Stimulated activated CD4-positive, alpha-beta T cell treated with anti-CD3 and anti-CD28 coated beads, Interleukin-12 subunit alpha, Interleukin-12 subunit beta, amount 100 ng/mL, for 48 hours (primary cell): ENCODE data around the gene ITPRIP.

Experiments
- DNase-seq, 3 donors: peaks; one replicate each; pipeline ENCODE4 v3.0.0-alpha.2; 2020; ENCODE audit warnings: low read depth in 2 of 3, low spot score in 1 of 3

ITPRIP gene

DNA sequence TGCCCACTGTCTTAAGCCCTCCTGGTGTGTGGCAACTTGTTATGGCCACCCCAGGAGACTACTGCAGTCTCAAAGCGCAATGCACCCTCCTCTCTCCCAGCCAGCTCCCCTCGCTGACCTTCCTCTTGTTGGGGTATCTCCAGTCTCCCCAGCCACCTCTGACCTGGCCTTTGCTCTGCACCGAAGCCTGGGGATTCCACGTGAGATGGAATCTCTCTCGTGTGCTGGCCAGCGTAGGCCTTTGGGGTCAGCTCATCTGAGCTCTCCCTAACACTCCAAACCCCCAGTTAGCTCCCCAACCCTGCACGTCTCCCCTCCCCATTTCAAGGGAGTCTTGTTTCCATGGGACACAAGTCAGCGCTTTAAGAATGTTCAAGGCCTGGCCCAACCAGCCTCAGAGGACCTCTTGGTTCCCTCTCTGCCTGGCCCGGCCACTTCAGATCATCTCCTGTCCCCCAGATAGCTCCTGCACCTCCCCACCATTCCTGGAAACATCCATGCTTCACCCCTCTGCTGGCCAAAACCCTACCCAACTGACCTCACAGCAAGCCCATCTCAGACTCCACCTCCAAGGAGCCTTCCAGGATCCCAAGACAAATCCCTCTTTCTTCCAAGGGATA, 11.2 kb downstream of the ITPRIP start:
- DNase-seq = no peak

DNA sequence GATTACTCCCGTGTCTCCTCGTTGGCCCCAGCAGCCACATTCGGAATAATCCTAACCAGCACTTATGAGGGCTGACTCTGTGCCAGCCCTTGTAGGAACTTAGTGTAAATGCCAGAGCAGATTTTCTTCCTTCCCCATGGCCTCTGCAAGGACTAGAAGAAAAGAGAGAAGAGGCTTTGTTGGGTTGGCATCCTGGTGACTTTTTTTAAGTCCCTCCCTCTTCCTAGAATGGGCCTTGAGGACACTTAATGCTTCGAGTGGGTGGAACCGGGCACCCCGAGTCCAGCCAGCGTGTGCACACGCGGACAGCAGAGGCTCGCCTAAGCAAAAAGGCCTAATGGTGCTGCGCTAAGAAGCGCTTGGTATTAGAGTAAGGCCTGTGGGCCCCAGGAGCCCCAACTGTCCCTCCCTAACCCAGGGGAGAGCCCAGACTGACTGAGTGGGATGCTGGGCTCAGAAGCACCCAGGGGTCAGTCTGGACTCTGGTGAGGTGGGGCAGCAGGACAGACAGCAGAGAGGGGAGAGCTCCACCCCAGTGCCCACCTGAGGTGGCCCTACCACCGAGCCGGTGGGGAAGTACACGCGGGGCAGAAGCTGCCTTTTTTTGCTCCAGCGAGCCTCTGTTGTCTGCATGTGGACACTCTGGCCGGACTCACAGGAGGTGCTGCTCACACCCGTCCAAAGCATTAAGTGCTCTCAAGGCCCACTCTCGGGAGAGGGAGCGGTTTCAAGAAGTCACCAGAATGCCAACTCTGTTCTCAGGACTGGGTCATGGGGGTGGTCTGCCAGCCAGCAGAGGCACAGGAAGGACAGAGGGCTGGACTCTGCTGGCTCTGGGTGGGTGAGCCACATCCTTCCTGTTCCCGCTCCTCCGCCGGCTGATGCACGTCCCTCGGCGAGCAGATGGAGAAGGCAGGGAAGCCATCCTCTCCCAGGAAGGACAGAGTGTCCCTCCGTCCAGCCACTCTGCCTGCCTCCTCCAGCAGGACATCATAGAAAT, 12.5 kb downstream of the ITPRIP start:
- no peak for DNase-seq

DNA sequence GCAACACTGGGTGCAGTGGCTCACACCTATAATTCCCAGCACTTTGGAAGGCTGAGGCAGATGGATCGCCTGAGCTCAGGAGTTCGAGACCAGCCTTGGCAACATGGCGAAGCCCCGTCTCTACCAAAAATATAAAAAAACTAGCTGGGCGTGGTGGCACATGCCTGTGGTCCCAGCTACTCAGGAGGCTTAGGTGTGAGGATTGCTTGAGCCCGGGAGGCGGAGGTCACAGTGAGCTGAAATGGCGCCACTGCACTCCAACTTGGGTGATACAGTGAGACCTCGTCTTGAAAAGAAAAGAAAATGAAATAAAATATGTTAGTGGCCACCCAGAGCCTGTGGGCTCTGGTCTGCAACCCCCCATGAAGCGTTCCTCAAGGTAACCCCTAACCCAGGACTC, 13.3 kb downstream of the ITPRIP start:
- no peak for DNase-seq

DNA sequence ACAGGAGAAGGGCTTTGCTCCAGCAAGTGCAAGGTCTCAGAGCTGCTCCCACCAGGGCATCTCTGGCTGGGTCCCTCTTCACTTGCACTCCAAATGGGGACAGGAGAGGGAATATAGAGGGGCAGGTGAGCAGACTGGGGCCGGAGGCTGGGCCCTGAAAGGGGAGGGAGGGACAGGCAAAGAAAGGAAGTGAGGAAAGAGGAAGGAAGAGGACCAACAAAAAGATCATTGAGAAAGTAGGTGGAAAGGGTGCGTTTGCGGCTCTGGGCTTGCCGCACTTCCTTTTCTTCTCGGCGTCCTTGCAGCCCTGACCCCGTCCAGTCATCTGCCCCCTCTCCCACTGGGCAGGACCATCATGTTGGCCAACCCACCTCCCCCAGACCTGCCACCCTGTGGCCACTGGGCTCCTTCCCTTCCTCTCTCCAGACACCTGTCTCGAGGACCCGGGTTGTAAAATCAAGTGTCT, 14.0 kb downstream of the ITPRIP start:
- DNase-seq = no peak

DNA sequence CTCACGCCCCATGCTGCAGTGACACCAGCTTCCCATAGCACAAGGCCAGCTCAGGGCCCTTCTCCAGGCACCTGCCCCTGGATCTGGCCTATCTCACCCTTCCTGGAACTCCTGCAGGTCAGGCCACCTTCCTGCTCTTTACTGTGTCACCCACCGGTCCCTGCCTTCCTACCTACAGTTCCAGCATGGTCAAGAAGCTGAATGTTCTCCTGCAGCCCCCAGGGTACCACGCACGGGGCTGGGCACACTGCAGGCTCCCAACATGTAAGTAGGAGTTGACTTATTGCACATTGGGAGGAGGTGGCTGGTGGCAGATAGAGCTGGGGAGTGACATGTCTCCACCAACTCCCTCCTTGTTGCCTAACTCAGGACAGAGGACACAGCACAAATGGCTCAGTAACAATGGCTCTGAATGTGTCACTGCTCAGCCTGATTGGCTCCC, 14.5 kb downstream of the ITPRIP start:
- DNase-seq = no peak

DNA sequence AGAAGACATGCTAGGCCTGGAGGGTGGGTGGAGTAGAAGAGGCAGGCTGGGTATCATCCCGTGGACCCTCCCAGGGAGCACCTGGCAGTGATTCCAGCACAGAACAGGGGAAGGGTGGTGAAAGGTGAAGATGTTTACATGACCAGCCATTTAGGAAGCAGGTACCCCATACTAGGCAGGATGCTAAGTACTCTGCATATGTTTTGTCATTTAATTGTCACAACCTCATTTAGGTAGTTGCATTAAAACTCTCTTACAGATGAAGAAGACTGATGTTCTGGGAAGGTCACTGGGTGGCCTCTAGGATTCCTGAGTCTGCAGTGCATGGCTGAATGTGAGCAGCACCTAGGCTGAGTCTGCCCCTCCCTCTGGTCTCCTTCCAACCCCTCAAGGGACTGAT, 15.2 kb downstream of the ITPRIP start:
- no peak for DNase-seq

DNA sequence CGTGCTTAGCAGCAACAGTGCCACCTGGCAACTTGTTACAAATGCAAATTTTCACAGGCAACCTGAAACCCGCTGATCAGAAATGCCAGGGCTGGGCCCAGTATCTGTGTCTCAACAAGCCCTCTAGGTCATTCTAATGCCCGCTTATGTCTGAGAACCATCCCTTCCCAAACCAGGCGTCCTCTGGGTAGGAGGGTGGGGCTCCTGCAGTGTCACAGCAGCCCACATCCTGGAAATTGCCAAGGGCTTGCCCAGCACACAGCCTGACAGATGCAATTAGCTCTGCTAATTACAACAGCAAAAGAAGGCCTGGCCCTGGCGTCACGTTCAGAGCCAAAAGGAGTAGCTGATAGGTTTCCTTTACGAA, 15.9 kb downstream of the ITPRIP start:
- DNase-seq = no peak

DNA sequence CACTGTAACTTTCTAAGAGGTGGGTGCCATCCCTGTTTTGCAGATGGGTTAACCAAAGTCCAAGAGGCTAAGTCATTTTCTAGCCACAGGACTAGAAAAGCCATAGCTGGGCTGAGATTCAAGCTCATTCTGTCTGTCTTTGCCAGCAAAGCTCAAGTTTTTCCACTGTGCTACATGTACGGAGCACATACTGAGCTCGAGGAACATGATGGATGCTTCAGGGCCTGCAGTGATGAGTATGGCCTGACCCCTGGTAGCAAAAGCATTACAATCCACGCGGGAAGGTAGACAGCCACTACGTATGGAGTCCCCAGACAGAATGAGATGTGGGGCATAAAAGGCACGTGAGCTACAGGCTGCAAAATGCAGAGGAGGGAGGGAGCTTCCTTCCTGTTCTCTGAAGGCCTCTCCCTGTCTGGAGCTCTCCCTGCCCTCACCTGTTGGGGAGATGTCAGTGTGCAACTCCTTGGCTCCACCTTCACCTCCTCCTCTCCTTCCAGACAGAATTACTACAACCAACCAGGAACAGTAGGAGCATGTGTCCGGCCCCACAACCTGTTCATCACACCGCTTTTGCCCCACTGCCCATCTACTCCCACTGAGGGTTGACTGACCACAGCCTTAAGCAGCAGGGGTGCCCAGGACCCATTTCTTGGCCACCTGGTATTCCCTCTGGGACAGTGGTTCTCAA, 16.4 kb downstream of the ITPRIP start:
- no peak for DNase-seq

DNA sequence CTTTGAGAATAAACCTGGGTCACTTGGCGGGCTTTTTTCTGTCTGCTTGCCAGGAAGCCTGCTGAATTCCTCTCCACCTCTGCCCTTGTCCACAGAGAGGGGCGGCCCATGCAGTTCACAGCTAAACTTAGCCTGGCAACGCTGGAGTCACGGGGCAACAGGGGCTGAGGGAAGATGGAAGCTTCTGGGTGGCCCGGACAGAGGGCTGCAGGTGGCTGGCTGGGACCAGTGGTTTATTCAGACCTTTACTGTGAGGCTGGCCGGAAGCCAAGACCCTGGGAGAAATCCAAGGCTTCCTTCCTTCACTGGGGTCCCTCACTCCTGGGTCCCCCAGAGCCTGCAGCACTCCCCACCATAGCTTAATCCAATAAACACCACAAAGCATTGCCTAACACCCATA, 17.0 kb downstream of the ITPRIP start:
- no peak for DNase-seq

DNA sequence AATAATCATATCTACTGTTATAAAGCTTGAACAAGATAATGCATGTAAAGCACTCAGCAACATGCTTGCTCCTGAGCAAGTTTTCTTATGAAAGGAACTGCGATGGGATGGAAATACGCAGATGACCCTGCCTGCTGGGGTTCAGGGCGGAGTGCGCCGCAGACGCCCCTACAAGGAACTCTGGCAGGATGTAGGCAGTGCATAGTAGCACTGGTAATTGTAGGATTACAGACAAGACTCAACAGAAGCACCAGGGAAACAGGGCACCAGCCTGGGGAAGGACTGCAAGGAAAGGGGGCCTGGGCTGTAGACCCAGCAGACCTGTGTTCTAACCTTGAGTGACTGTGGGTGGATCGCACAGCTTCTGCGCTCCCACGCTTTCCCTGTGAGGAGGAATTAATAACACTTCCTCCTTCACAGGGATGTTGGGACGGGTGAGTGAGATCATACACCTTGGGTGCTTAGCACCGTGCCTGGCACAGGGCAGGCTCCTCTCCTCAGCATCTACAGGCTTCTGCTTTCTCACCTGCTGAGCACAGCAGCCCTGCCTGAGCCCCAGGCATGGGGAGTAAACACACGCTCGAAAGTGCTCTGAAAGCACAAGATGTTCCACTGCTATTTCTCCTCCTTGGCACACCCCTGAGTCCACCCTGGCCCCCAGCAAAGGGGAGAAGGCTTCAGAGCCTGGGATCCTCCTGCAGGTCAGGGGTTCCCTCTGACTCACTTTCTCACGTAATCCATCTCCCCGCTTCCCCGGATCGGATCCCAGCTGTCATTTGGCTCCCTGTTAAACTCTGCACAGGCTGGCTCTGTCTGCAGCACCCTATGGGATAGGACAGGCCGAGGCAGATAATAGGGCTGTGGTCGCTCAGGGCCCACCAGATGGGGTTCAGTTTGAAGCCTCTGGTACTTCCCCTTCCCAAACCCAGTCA, 19.2 kb downstream of the ITPRIP start:
- no peak for DNase-seq

DNA sequence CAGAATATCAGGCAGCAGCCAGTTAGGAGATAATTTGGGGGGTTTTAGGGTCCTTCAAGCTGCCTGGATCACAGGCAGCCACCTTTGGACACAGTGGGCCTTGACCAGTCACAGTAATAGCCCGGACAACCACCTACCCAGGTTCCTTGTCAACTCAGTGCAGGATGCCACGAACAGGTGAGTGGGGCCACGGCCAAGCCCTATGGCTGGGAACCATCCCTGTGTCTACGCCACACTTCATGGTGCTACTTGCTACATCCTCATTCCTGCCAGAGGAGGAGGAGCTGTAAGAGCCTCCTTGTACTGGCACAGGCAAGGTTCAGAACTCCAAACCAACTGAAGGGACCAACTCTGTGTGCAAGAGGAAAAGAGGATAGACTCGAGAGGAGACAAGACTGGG, 19.9 kb downstream of the ITPRIP start:
- no peak for DNase-seq

DNA sequence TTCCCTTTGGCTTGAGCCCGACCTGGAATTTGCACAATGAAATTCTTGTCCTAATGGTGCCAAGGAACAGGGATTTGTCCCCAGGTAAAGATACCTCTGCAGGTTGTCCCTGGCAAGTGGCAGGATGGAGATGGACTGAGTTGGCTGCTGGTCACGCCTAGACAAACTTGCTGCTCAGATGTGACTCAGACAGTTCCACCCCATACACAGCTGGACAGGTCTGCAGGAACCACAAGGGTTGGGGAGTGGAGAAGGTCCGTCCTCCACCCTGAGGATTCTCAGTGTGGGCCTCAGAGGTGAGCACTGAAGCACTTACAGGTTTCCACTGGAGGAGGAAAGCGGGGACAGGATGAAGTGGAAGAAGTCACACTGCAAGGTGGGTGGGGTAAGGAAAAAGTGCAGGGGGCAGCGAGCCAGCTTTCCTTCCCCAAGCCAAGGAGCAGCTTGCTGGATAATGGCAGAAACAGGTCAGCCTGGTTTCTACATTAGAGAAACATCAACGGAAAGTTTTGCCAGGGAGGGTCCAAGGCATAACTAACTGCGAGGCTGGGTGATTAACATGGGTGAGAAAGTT, 20.5 kb downstream of the ITPRIP start:
- DNase-seq = no peak

DNA sequence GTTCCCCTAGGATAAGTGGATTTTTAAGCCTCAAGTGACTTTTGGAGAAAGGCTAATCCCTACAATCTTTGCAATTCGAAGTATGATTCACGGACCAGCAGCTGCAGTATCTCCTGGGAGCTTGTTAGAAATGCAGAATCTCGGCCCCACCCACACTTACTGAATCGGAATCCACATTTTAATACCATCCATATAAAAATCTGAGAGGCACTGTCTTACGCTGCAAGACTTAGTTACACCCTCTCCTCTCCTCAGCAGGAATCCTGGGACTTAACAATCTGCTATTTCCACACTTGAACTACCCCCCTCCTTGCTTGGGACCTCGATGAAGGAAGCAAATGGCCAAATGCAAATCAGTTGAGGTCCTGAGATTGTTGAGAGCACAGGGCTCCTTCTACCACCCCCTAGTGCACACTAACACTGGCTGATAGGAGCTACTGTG, 21.0 kb downstream of the ITPRIP start:
- DNase-seq = no peak

DNA sequence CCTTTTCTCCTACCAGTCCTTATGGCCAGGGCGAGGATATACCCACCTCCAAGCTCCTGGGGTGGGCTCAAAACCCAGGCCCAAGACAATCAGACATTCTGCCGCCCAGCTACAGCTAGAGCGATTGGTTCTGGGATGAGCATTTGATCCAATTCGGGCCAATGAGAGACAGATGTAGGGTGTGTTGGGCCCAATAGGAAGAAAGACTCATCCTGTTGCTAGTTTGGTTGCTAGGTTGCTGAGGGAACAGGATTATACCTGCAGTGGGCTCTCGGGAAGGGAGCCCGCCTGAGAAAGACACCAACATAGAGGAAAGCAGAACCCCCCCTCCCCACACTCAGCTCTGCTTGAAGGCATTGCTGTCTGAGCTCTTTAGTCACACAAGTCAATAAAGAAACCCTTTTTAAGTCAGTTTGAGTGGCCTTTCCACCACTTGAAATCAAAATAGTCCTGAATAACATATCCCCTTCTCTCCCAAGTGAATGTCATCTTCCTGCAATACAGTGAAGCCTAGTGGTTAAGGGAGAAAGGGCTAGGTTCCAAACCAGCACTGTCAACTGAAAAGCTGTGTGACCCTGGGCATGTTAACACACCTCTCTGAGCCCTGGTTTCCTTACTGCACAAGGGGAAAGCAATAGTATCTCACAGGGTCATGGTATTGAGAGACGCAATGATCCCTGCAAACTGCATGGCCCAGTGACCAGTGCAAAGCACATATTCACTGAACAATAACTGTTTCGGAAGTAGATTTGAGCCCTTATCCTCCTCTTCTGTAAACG, 21.8 kb downstream of the ITPRIP start:
- DNase-seq = no peak

DNA sequence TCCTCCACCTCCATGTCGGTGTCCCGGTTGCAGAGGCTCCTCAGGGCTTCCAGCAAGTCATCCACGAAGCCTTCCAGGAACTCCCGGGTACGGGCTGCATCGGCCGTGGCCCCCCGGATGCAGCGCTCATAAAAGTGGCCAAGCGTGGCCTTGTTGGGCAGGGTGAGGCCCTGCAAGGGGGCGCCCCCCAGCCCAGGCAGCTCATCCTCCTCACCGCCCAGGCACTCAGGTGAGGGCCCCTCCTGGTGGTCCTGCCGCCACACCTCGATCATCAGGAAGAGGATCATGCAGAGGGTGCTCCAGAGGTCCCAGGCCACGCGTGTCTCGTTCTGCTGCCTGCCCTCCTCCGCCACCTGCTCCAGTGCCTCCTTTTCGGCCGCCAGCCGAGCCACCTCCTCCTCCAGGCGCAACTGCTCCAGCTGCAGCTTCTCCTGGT, 22.8 kb downstream of the ITPRIP start:
- no peak for DNase-seq

DNA sequence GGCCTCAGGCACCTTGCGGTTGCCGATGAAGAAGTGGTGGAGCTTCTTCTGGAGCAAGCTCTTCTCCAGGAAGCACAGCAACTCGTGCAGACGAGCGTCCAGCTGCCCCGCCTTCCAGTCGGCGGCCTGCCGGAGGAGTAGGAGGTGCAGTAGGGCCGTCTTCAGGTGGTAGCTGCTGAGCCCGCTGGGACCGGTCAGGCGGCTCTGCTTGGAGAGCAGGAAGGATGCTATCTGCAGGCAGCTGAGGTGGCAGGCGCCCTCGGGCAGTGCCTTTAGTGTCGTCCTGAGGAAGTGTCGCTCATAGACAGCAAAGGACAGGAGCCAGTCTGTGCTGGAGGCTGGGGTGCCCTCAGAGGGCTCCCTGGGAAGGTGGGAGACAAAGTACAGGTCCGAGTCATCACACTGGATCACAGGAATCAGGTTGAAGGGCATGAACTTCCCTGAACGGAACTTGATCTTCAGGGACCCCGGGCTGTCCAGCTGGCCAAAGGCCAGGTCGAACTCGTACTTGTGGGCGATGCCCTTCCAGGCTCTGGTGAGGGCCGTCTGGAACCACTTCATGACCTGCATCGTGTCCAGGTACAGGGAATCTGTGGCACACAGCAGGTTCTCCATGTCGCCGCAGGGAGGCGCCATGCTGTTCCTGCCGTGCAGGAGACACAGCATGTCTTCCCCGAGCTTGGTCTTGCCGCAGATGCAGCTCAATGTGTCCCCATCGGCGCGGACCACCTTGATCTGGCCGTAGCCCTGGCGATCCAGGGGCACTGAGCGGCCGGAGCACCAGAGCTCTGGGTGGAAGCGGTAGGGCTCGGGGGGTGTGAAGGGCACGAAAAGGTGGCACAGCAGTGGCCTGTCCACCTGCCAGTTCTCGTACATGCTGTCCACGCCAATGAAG, 23.4 kb downstream of the ITPRIP start:
- no peak for DNase-seq

DNA sequence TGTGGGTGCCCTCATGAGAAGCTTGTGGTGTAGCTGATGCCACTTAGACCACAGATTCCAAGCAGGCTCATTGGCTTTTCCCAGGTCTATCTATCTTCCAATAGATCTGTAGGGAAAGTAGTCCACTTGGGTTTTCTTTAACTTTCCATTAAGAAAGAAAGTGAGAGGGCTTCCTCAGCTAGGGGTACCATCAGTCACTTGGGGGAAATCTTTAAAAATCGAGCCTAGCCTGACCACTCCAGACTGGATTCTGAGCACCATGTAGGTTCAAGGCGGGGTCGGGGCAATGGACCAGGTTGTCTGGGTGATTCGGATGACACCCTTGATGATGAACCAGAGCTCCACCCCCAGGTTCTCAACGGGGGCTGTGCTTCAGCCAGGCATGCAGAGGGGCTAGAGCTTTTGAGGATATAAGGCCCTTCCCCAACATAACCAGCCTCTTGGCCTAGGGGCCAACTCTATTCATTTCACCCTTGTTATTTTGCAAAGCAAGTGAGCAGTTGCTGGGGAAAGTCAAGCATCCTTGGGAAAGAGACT, 27.0 kb downstream of the ITPRIP start:
- DNase-seq = no peak
